Osteoblast (primary cell): Measurements from ENCODE around the gene ATP11B. TPM values are rescaled to one million over a fixed set of nuclear protein-coding genes. Genes with fewer than 3 reads are reported as not detected.

ENCODE experiments used
- total RNA-seq: library from RNA; depleted of rRNA; stranded (reverse); fragments of >200 nt; gene quantifications from 2 replicates; pipeline ENCODE4 v1.2.3, GENCODE V29; 2012

Gene ATP11B
- total RNA-seq, 1 donor, result 71.3 TPM

Other genes starting within 250 kb of the ATP11B start
- gene DCUN1D1, start 187.0 kb downstream of the ATP11B start, total RNA-seq, result 35.1 and 38.4 TPM in 2 replicates